ENCODE results near the gene ACP6.

The ACP6 gene

GRCh38 chr1:147598621-147599361 is 71.5 kb downstream of the ACP6 start:
- peak; percentile 49 for ATAC-seq
- TF ChIP-seq ZNF8 (CRISPR knock-in tag; IDR thresholded peaks at IDR 0.05) (no peak), CSDC2 (CRISPR knock-in tag; IDR thresholded peaks at IDR 0.05) (no peak), ZFP3 (CRISPR knock-in tag; IDR thresholded peaks at IDR 0.05) (no peak), ISL1 (CRISPR knock-in tag; IDR thresholded peaks at IDR 0.05) (no peak), CSRNP3 (CRISPR knock-in tag; IDR thresholded peaks at IDR 0.05) (no peak), OSR1 (CRISPR knock-in tag; IDR thresholded peaks at IDR 0.05) (no peak), TSHZ2 (CRISPR knock-in tag; IDR thresholded peaks at IDR 0.05) (no peak), ZNF565 (CRISPR knock-in tag; conservative IDR thresholded peaks at IDR 0.05; ENCODE audit: low read depth) (no peak), POU6F1 (CRISPR knock-in tag; IDR thresholded peaks at IDR 0.05; ENCODE audit: borderline replicate concordance, low read depth) (no peak), RARB (CRISPR knock-in tag; IDR thresholded peaks at IDR 0.05) (no peak)

GRCh38 chr1:147597010-147597409 is 73.3 kb downstream of the ACP6 start:
- ATAC-seq = no peak
- TF ChIP-seq TSHZ2 (CRISPR knock-in tag; IDR thresholded peaks at IDR 0.05) (no peak), ZNF70 (CRISPR knock-in tag; IDR thresholded peaks at IDR 0.05) (no peak), ZNF8 (CRISPR knock-in tag; IDR thresholded peaks at IDR 0.05) (no peak), PPARA (CRISPR knock-in tag; IDR thresholded peaks at IDR 0.05; ENCODE audit: borderline replicate concordance) (no peak), RARB (CRISPR knock-in tag; IDR thresholded peaks at IDR 0.05) (no peak), CSDC2 (CRISPR knock-in tag; IDR thresholded peaks at IDR 0.05) (no peak), CSRNP3 (CRISPR knock-in tag; IDR thresholded peaks at IDR 0.05) (no peak), ARNTL (CRISPR knock-in tag; IDR thresholded peaks at IDR 0.05; ENCODE audit: borderline replicate concordance, low read depth) (no peak), ESRRG (CRISPR knock-in tag; IDR thresholded peaks at IDR 0.05) (no peak), SNAI2 (CRISPR knock-in tag; IDR thresholded peaks at IDR 0.05) (no peak), POU6F1 (CRISPR knock-in tag; IDR thresholded peaks at IDR 0.05; ENCODE audit: borderline replicate concordance, low read depth) (no peak), BACH2 (CRISPR knock-in tag; IDR thresholded peaks at IDR 0.05; ENCODE audit: borderline replicate concordance) (no peak), ZFP3 (CRISPR knock-in tag; IDR thresholded peaks at IDR 0.05) (no peak), ZC3H10 (CRISPR knock-in tag; IDR thresholded peaks at IDR 0.05) (no peak), TOX (CRISPR knock-in tag; IDR thresholded peaks at IDR 0.05; ENCODE audit: borderline replicate concordance) (no peak), PATZ1 (CRISPR knock-in tag; IDR thresholded peaks at IDR 0.05; ENCODE audit: borderline replicate concordance) (no peak), ZFP30 (CRISPR knock-in tag; IDR thresholded peaks at IDR 0.05) (no peak)

Measured in SK-N-SH treated with all-trans-retinoic acid at 6 μM for 48 hours (cell line).